Muscle layer of duodenum (tissue), 2 donors: Measurements from ENCODE around the gene STRIP1.

Source experiments
- H3K27ac ChIP-seq: one replicate; pipeline ENCODE4 v1.7.0; 2013; ENCODE audit warnings: mild to moderate bottlenecking, low read length
- H3K27me3 ChIP-seq: one replicate; pipeline ENCODE4 v1.7.0; 2013; ENCODE audit warnings: low read depth, mild to moderate bottlenecking, control low read depth, low read length
- H3K36me3 ChIP-seq, 2 donors: one replicate each; pipeline ENCODE4 v1.7.0; 2013; ENCODE audit warnings: low read length in 2 of 2, control low read depth in 1 of 2, mild to moderate bottlenecking in 1 of 2; ENCODE audit not compliant: insufficient read depth in 2 of 2, control insufficient read depth in 1 of 2
- H3K4me1 ChIP-seq, 2 donors: one replicate each; pipeline ENCODE4 v1.7.0; 2013; ENCODE audit warnings: low read length in 2 of 2, mild to moderate bottlenecking in 2 of 2, control low read depth in 1 of 2, moderate library complexity in 1 of 2; ENCODE audit not compliant: insufficient read depth in 2 of 2, control insufficient read depth in 1 of 2
- H3K4me3 ChIP-seq, 2 donors: one replicate each; pipeline ENCODE4 v1.7.0; 2013; ENCODE audit warnings: low read length in 2 of 2, low read depth in 1 of 2, mild to moderate bottlenecking in 1 of 2
- H3K9me3 ChIP-seq, 2 donors: one replicate each; pipeline ENCODE4 v1.7.0; 2013; ENCODE audit warnings: low read length in 2 of 2, control low read depth in 1 of 2, mild to moderate bottlenecking in 1 of 2; ENCODE audit not compliant: control insufficient read depth in 1 of 2
- donor health status: healthy.

Gene STRIP1

GRCh38 chr1:110055493-110056284, 21.3 kb downstream of the STRIP1 start:
- no peak overlapping the region for H3K4me3 ChIP-seq
- peaks cover 0 to 7% of the 10 kb centered on the region in 2 donors for H3K4me1 ChIP-seq
- peaks cover 69 to 71% of the 10 kb centered on the region in 2 donors for H3K36me3 ChIP-seq
- H3K27ac ChIP-seq, result no peak overlapping the region
- no peaks in the 10 kb centered on the region for H3K9me3 ChIP-seq
- no peaks in the 10 kb centered on the region for H3K27me3 ChIP-seq

- no peaks in the 10 kb centered on the region for H3K9me3 ChIP-seq
- no peaks in the 10 kb centered on the region for H3K27me3 ChIP-seq
- no peak overlapping the region for H3K27ac ChIP-seq
- peaks cover 63 to 66% of the 10 kb centered on the region in 2 donors for H3K36me3 ChIP-seq
- H3K4me1 ChIP-seq, result peaks cover 0 to 7% of the 10 kb centered on the region in 2 donors
- H3K4me3 ChIP-seq, result no peak overlapping the region
Observed at GRCh38 chr1:110056285-110056683, 21.9 kb downstream of the STRIP1 start.

GRCh38 chr1:110056776-110057175, 22.4 kb downstream of the STRIP1 start:
- Histone ChIP-seq H3K27ac (no peak overlapping the region), H3K27me3 (no peaks in the 10 kb centered on the region), H3K4me1 (peaks cover 0 to 7% of the 10 kb centered on the region in 2 donors), H3K9me3 (no peaks in the 10 kb centered on the region), H3K36me3 (peaks cover 58 to 61% of the 10 kb centered on the region in 2 donors), H3K4me3 (no peak overlapping the region)

GRCh38 chr1:110057963-110058518, 23.6 kb downstream of the STRIP1 start:
- Histone ChIP-seq H3K4me1 (peaks cover 0 to 7% of the 10 kb centered on the region in 2 donors), H3K4me3 (no peak overlapping the region), H3K27me3 (no peaks in the 10 kb centered on the region), H3K27ac (no peak overlapping the region), H3K9me3 (no peaks in the 10 kb centered on the region), H3K36me3 (peaks cover 45 to 51% of the 10 kb centered on the region in 2 donors)

- Histone ChIP-seq H3K27ac (no peak overlapping the region), H3K27me3 (no peaks in the 10 kb centered on the region), H3K9me3 (no peaks in the 10 kb centered on the region), H3K4me3 (no peak overlapping the region), H3K4me1 (peaks cover 0 to 7% of the 10 kb centered on the region in 2 donors), H3K36me3 (peaks cover 40 to 46% of the 10 kb centered on the region in 2 donors)
Observed at GRCh38 chr1:110058591-110058990, 24.2 kb downstream of the STRIP1 start.

- Histone ChIP-seq H3K27me3 (no peaks in the 10 kb centered on the region), H3K4me1 (peaks cover 0 to 7% of the 10 kb centered on the region in 2 donors)
Observed at GRCh38 chr1:110059133-110059863, 24.9 kb downstream of the STRIP1 start.

GRCh38 chr1:110060034-110060661, 25.7 kb downstream of the STRIP1 start:
- Histone ChIP-seq H3K9me3 (no peaks in the 10 kb centered on the region), H3K4me1 (peaks cover 0 to 7% of the 10 kb centered on the region in 2 donors), H3K4me3 (no peak overlapping the region), H3K27me3 (no peaks in the 10 kb centered on the region), H3K27ac (no peak overlapping the region), H3K36me3 (peaks cover 25 to 30% of the 10 kb centered on the region in 2 donors)

More at GRCh38 chr1:110059133-110059863, 24.9 kb downstream of the STRIP1 start:
- Histone ChIP-seq H3K27ac (no peak overlapping the region), H3K9me3 (no peaks in the 10 kb centered on the region), H3K36me3 (peaks cover 33 to 39% of the 10 kb centered on the region in 2 donors), H3K4me3 (no peak overlapping the region)

- H3K36me3 ChIP-seq, result peaks cover 20 to 25% of the 10 kb centered on the region in 2 donors
- H3K27me3 ChIP-seq, result no peaks in the 10 kb centered on the region
- no peak overlapping the region for H3K27ac ChIP-seq
- peaks cover 0 to 6% of the 10 kb centered on the region in 2 donors for H3K4me1 ChIP-seq
- no peak overlapping the region for H3K4me3 ChIP-seq
- H3K9me3 ChIP-seq, result no peaks in the 10 kb centered on the region
Observed at GRCh38 chr1:110060662-110061060, 26.2 kb downstream of the STRIP1 start.

GRCh38 chr1:110061341-110061740, 26.9 kb downstream of the STRIP1 start:
- no peak overlapping the region for H3K4me3 ChIP-seq
- peaks cover 16 to 18% of the 10 kb centered on the region in 2 donors for H3K36me3 ChIP-seq
- H3K9me3 ChIP-seq, result no peaks in the 10 kb centered on the region
- no peak overlapping the region for H3K27ac ChIP-seq
- H3K27me3 ChIP-seq, result no peaks in the 10 kb centered on the region
- peaks cover 0 to 4% of the 10 kb centered on the region in 2 donors for H3K4me1 ChIP-seq

GRCh38 chr1:110062612-110063011, 28.2 kb downstream of the STRIP1 start:
- H3K9me3 ChIP-seq, result no peaks in the 10 kb centered on the region
- peaks cover 8% of the 10 kb centered on the region in 2 donors for H3K36me3 ChIP-seq
- no peak overlapping the region for H3K4me3 ChIP-seq
- peaks cover 11% of the 10 kb centered on the region for H3K27me3 ChIP-seq
- no peak overlapping the region for H3K27ac ChIP-seq
- no peaks in the 10 kb centered on the region for H3K4me1 ChIP-seq

- peaks cover 0 to 11% of the 10 kb centered on the region in 2 donors for H3K4me1 ChIP-seq
- no peaks in the 10 kb centered on the region for H3K9me3 ChIP-seq
- peaks cover 2 to 6% of the 10 kb centered on the region in 2 donors for H3K36me3 ChIP-seq
- peaks cover 23% of the 10 kb centered on the region for H3K27me3 ChIP-seq
- no peak overlapping the region for H3K27ac ChIP-seq
- H3K4me3 ChIP-seq, result no peak overlapping the region
Observed at GRCh38 chr1:110063781-110064180, 29.4 kb downstream of the STRIP1 start.
